ENCODE data around the gene CLDN18. TPM values are rescaled to one million over a fixed set of nuclear protein-coding genes. Genes with fewer than 3 reads are reported as not detected.

Gene CLDN18
- total and polyA plus RNA-seq, 2 of the 8 experiments (the other 6 are each of a cell fraction or from before 2014, with no cell fraction given), result not detected

GRCh38 chr3:138005627-138006026 is 4.3 kb upstream of the CLDN18 start (continued):
- no peak for TF ChIP-seq SRF (IDR thresholded peaks at IDR 0.05; ENCODE audit: low read depth, low read length)
- TF ChIP-seq SP2 (IDR thresholded peaks at IDR 0.05; ENCODE audit: low read length), result no peak
- TF ChIP-seq CBX8 (IDR thresholded peaks at IDR 0.05; ENCODE audit: borderline replicate concordance, low read depth, low read length), result no peak
- TF ChIP-seq NANOG (IDR thresholded peaks at IDR 0.05; ENCODE audit: insufficient read depth, low read depth, low read length, poor library complexity, severe bottlenecking), result no peak
